ENCODE data around the gene PCNX2.

PCNX2 gene

GRCh38 chr1:232979558-232979957, 316.0 kb downstream of the PCNX2 start:
- DNase-seq: no peak

DNA sequence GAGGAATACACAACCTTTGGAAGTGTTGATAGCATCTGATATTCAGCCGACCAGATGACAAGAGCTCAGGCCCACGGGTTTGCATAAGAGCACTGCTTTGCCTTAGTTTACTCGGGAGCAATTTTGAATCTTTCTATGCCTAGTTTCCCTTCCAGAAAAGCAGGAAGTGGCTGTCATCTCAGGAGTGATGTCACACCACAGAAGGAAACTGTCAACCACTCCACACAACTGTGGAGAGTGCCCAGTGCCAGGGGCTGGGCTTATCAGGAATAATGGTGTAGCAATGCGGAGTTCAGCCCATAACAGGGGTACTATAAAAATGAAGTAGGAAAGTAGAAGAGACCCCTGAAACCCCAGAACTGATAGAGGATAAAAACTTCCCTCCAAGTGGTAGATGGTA, 316.7 kb downstream of the PCNX2 start:
- DNase-seq: no peak

- DNase-seq: no peak
These were observed 317.4 kb downstream of the PCNX2 start for GRCh38 chr1:232978091-232978634.

DNA sequence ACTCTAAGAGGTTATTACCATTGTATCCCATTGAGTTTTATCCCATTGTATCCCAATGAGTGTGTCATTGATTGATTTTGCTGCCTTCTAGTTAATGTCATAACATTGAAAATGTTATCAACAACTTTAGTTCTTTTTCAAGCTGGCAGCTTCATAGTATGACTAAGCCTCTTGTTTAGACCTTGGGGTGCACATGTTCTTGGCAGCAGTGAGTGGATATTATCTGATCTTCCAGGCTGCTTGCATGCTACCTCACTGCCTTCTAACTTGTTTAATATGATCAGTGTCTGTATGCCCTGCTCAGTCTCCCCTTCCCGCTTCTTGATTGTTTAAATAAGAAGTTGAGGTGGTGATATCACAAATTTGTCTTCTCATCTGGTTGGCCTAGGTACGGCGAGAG, 320.6 kb downstream of the PCNX2 start:
- DNase-seq: no peak

- DNase-seq: no peak
These were observed 321.6 kb downstream of the PCNX2 start for GRCh38 chr1:232973652-232974611.

- no peak for DNase-seq
These were observed 325.0 kb downstream of the PCNX2 start for GRCh38 chr1:232970508-232970907.

DNA sequence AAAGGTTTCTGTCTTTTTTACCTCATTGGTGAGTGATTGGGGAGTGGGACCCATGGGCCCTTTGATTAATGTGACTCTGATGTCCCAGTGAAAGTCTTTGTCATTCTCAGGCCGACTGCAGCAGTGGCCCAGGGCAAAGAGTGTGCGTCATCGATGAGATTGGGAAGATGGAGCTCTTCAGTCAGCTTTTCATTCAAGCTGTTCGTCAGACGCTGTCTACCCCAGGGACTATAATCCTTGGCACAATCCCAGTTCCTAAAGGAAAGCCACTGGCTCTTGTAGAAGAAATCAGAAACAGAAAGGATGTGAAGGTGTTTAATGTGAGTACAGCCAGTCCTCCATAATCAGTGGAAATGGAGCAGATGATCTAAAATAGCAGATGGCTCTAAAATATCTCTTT, 325.7 kb downstream of the PCNX2 start:
- no peak for DNase-seq

GRCh38 chr1:232968965-232969364, 326.6 kb downstream of the PCNX2 start:
- no peak for DNase-seq

GRCh38 chr1:232968391-232968790, 327.1 kb downstream of the PCNX2 start:
- DNase-seq: no peak

DNA sequence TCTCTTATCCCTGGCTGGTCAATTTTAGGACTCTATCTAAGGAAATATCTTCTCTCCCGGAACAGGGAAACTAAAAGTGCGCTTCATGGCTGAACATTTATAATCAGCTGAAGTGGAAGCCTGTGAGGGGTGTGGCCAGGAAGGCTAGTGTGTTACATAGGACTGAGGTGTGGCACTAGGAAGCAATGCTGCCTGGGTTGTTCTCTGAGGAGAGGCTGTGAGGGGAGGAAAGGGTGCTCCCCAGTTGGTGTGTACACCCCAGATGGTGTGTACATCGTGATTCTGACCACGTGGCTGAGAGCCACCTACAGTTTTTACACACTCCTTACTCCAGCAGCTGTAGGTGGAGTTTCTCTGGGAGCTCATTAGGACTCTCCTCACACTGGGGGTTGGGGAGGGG, 328.9 kb downstream of the PCNX2 start:
- DNase-seq: no peak

DNA sequence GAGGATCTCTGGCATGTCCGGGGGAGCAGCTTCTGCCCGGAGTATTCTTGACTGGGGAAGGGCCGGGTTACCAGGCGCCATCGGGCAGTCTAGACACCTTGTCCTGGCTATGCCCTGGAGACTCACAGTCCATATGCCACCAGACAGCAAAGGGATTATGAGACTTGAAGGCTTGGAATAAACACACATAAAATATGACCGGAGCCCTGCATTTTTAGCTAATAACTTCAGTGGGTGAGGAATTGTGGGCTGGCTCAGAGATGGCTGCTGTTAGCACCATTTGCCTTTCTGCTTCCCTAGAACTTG, 329.7 kb downstream of the PCNX2 start:
- no peak for DNase-seq

DNA sequence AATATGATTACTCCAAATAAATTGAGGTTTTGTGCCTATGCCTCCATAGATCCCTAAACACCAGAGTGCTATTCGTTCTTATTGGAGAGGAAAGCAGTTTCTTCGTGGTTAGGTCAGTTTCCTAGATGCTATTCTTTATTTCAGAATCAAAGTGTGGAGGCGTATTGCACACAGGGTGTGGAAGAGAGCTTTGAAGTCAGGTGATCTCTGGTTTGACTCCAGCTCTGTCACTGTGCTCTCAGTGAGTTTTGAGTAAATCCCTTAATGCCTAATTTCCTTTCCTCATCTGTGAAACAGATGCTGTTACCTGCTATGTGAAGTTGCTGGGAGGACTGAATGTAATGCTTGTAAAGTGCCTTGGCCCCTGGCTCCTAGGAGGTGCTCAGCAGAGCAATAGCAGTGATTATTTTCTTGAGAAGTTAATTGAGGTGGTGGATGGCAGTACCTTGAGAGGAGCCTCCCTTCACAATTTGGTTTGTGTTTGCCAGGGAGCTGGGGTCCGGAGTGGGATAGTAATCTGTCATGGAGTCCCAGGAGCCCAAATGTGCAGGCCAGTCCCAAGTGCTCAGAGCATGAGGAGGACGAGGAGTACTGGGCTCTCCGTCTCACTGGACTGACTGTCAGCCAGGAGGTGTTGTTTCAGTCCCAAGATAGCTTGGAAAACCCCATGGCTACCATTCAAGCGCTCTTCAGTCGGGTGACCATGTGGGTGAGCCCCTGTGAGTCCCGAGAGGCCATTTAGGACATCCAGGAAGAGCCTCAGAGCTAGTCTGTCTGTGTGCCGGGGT, 330.2 kb downstream of the PCNX2 start:
- DNase-seq: peak; percentile 16

DNA sequence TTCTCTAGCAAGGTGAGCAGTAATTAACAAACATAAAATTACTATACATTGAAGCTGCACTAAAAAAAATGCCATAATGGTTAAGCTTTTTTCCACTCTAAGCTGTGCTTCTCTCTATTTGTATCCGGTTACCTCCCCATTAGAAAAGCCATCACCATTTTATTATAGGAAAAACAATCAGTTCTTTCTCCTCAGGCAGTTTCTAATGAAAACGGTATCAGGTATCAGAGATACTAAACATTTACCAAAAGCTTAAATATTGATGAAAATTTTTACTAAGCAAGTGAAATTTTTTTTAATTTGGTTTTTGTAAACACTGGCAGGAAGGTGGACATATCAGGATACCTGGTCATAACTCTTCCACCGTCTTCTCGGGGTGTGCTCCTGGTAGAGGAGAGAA, 330.9 kb downstream of the PCNX2 start:
- no peak for DNase-seq

- peak; percentile 33 for DNase-seq
These were observed 332.5 kb downstream of the PCNX2 start for GRCh38 chr1:232962761-232963745.

DNA sequence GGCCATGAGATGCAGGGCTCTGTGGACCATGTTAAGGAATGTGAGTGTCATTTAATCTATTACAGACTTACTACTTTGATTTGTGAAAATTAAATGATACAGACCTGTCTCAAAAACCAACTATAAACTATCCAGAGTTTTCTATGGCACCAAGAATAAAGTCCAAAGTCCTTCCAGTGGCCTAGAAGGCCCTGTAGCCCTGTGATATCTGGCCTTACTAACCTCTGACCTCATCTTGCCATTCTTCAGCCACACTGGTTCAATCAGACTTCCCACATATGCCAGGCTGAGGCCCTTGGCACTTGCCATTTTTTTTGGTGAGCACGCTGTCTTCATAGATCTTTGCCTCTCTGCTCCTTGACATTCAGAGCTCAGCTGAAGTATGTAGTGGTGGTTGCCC, 337.5 kb downstream of the PCNX2 start:
- DNase-seq: no peak

DNA sequence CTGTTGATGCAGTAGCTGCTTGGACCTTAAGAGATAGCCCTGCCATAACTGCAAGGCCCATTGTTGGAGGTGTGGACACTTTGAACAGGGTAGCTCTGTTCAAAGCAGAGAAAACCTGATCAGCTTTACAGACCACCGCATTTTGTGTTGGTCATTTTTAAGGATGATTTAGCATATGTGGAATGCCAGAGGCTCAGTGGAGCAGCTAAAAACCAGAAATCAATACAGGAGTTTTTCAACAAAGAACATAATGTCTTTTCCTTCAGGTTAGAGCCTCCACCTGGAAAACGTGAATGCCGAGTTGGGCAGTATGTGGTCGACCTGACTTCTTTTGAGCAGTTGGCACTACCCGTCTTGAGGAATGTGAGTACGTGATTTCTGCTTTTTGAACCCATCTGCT, 339.4 kb downstream of the PCNX2 start:
- DNase-seq: no peak

- DNase-seq: no peak
These were observed 340.7 kb downstream of the PCNX2 start for GRCh38 chr1:232954594-232955365.

DNA sequence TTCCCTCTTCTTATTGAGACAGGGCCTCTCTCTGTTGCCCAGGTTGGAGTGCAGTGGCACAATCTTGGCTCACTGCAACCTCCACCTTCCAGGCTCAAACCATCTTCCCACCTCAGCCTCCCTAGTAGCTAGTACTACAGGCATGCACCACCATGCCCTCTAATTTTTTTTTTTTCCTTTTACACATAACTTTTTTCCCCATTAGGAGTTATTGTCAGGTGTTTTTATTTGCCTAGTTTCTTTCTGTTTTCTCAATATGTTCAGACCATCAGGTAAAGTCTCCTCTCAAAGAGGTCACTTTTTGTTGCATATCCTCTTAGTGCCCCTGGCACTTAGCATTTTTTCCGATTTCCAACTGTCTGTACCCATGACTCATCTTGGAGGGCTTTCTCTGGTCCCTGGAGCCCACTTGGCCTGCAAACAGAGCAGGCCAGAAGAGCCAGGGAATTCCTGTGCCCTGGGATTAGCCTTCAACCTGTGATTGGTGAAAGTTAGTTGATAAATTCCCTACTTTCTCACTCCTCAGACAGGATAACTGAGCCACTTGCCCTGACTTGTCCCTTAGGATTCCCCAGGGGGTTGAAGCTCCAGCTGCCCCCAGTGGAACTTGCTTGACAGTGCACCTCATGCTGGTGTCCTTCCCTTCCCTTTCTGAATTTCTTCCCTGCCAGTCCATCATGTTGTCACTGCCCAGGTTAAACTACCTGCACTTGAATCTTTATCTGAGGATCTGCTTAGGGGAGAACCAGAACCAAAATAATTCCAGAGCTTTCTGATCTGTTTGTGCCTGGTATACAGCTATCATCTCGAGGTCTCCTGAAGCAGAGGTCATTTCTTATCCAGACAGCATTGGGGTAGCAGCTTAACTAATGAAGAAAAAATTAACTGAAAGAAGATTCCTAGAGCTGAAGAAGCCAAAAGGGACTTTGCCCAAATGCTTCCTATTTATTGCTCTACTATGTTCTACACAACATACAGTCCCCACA, 342.7 kb downstream of the PCNX2 start:
- peak; percentile 29 for DNase-seq

- DNase-seq: no peak
These were observed 343.9 kb downstream of the PCNX2 start for GRCh38 chr1:232951605-232952004.

GRCh38 chr1:232951180-232951579, 344.3 kb downstream of the PCNX2 start:
- peak; percentile 4 for DNase-seq
